Immature natural killer cell (primary cell): ENCODE data around the gene ADGRF5. TPM values are rescaled to one million over a fixed set of nuclear protein-coding genes. Genes with fewer than 3 reads are reported as not detected.

Source experiments
- DNase-seq, 3 donors: peaks; one replicate each; pipeline ENCODE4 v3.0.0; 2022; ENCODE audit warnings: mixed read lengths in 1 of 3
- H3K27ac Mint-ChIP-seq, 6 donors: one replicate each; pipeline ENCODE4 v1.8.0; 2020; ENCODE audit warnings: mixed read lengths in 6 of 6, mild to moderate bottlenecking in 5 of 6, inconsistent platforms in 4 of 6, moderate library complexity in 3 of 6
- H3K27me3 Mint-ChIP-seq, 3 donors: one replicate each; pipeline ENCODE4 v1.8.0; 2020 to 2021; ENCODE audit warnings: low read depth in 3 of 3, mild to moderate bottlenecking in 3 of 3, mixed read lengths in 3 of 3, moderate library complexity in 3 of 3, inconsistent platforms in 1 of 3
- H3K36me3 Mint-ChIP-seq, 3 donors: one replicate each; pipeline ENCODE4 v1.8.0; 2020; ENCODE audit warnings: mixed read lengths in 3 of 3, inconsistent platforms in 2 of 3, mild to moderate bottlenecking in 2 of 3
- H3K4me1 Mint-ChIP-seq, 2 donors: one replicate each; pipeline ENCODE4 v1.8.0; 2020; ENCODE audit warnings: inconsistent platforms in 2 of 2, mild to moderate bottlenecking in 2 of 2, mixed read lengths in 2 of 2, moderate library complexity in 1 of 2
- H3K4me3 Mint-ChIP-seq, 5 donors: one replicate each; pipeline ENCODE4 v1.8.0; 2020; ENCODE audit warnings: mild to moderate bottlenecking in 5 of 5, mixed read lengths in 5 of 5, inconsistent platforms in 3 of 5, moderate library complexity in 3 of 5
- H3K9me3 Mint-ChIP-seq, 6 donors: one replicate each; pipeline ENCODE4 v1.8.0; 2020; ENCODE audit warnings: mild to moderate bottlenecking in 6 of 6, mixed read lengths in 6 of 6, inconsistent platforms in 4 of 6, moderate library complexity in 3 of 6
- polyA plus RNA-seq, 3 donors: library from polyadenylated mRNA; unstranded; fragments of 300-500 nt; fragmentation: Illumina TruSeq; gene quantifications; one replicate each; pipeline ENCODE4 v1.2.3, GENCODE V29; 2021

Gene ADGRF5
- polyA plus RNA-seq, 3 donors from 2014 or later = not detected

DNA sequence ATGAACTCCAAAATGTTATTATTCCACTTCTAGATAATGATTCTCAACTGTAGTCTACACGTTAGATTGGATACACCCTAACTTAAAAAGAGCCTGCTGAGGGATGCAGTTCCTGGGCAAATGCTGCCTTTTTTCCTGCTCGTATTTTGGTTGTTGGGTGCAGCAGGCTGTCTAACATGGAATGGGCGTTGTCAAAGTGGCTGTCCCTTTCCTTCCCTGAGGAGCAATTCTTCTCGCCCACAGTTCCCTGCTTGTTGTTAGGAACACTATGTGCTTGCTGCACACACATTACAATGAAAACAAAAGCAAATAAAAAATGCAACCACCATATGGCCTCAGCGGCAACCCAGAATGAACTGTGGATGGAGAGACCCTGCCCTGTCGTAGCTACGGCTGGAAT, 1.7 kb upstream of the ADGRF5 start:
- H3K36me3 Mint-ChIP-seq = no peaks in the 10 kb centered on the region
- no peak overlapping the region for H3K27ac Mint-ChIP-seq
- no peak for DNase-seq
- H3K4me1 Mint-ChIP-seq = no peaks in the 10 kb centered on the region
- peaks cover 0 to 6% (median 3%) of the 10 kb centered on the region in 3 donors for H3K27me3 Mint-ChIP-seq
- H3K9me3 Mint-ChIP-seq = peaks cover 0 to 5% (median 0%) of the 10 kb centered on the region in 6 donors
- no peak overlapping the region for H3K4me3 Mint-ChIP-seq

DNA sequence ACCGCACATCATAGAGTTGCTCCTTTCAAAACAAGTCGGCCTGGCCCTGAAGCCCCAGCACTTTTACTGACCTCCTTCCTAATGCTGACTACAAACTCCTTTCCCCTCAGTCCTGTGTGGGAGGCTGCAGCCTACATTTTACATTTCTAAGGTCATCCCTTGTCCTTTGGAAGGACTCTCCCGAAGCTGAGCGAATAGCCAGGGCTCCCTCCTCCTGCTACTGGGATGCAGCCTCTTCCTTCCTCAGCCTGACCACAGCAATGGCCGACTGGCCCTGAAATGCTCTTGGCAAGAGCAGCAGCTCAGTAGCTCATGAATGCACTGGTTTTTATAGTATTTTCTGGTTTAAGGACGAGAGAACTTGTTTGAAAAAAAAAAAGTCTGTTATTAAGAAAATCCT, 679 bp downstream of the ADGRF5 start:
- H3K27me3 Mint-ChIP-seq = peaks cover 0 to 4% (median 0%) of the 10 kb centered on the region in 3 donors
- H3K4me3 Mint-ChIP-seq = no peak overlapping the region
- H3K4me1 Mint-ChIP-seq = no peaks in the 10 kb centered on the region
- DNase-seq = no peak
- peaks cover 0 to 4% (median 0%) of the 10 kb centered on the region in 6 donors for H3K9me3 Mint-ChIP-seq
- no peak overlapping the region for H3K27ac Mint-ChIP-seq
- H3K36me3 Mint-ChIP-seq = no peaks in the 10 kb centered on the region

DNA sequence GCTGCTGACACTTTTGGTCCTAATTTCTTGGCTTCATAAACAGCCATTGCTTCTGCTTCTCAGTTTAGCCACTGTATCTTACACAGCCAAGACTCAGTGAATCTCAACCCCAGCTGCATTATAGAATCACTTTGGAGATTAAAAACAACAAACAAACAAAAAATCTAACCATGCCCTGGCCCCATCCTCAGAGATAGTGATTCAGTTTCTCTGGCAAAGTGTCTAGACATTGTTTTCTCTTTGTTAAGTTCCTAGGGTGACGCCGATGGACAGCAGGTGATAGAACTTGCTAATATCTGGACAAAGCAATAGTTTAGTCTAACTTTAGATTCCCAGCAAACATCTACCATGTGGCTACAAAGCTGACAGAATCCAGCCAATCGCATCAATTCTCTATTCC, 2.9 kb downstream of the ADGRF5 start:
- Mint-ChIP-seq H3K27ac (no peak overlapping the region), H3K36me3 (no peaks in the 10 kb centered on the region), H3K9me3 (no peaks in the 10 kb centered on the region), H3K27me3 (peaks cover 0 to 4% (median 1%) of the 10 kb centered on the region in 3 donors), H3K4me3 (no peak overlapping the region), H3K4me1 (no peaks in the 10 kb centered on the region)
- DNase-seq = no peak

DNA sequence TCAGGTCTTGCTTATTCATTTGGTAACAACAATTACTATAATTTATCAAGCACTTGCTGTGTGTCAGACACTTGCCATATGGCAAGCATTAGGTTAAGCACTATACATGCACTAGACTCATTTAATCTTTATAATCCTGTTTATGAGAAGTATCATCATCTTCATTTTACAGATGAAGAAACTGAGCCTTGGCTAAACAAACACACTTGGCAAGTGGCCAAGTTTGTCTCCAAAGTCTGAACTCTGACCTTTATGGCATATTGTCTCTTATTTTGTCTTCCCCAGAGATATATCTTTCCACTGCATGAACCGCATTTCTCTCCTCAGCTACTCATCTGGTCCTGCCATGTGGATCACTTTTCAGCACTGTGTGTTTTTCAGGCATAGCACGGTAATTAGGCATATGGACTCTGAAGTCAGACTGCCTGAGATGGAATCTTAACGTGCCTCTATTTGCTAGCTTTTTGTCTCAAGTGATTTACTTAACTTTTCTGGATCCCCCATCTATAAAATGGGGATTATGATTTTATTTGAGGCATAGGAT, 4.7 kb downstream of the ADGRF5 start:
- H3K9me3 Mint-ChIP-seq = no peaks in the 10 kb centered on the region
- no peaks in the 10 kb centered on the region for H3K36me3 Mint-ChIP-seq
- peaks cover 0 to 4% (median 1%) of the 10 kb centered on the region in 3 donors for H3K27me3 Mint-ChIP-seq
- DNase-seq = no peak
- no peak overlapping the region for H3K27ac Mint-ChIP-seq
- no peak overlapping the region for H3K4me3 Mint-ChIP-seq
- H3K4me1 Mint-ChIP-seq = no peaks in the 10 kb centered on the region

DNA sequence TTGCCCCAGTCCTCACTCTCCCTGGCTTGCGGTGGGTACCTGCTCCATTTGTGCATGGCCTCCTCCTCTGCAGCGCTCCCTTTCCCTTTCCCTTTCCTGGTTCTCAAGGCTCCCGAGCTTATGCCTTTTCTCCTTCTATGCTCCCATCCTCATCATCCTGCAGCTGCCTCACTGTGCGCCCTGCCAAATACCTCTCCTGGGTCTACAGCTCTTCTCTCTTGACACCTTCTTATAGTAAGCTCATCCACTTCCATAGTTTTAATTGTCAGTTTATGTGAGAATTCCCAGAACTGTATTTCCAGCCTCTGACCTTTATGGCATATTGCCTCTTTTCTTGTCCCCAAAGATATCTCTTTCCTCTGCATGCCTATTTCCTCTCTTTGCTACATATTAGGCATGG, 5.9 kb downstream of the ADGRF5 start:
- DNase-seq = no peak
- no peaks in the 10 kb centered on the region for H3K36me3 Mint-ChIP-seq
- H3K4me3 Mint-ChIP-seq = no peak overlapping the region
- H3K27me3 Mint-ChIP-seq = peaks cover 0 to 4% (median 1%) of the 10 kb centered on the region in 3 donors
- H3K27ac Mint-ChIP-seq = no peak overlapping the region
- H3K9me3 Mint-ChIP-seq = no peaks in the 10 kb centered on the region
- H3K4me1 Mint-ChIP-seq = no peaks in the 10 kb centered on the region

DNA sequence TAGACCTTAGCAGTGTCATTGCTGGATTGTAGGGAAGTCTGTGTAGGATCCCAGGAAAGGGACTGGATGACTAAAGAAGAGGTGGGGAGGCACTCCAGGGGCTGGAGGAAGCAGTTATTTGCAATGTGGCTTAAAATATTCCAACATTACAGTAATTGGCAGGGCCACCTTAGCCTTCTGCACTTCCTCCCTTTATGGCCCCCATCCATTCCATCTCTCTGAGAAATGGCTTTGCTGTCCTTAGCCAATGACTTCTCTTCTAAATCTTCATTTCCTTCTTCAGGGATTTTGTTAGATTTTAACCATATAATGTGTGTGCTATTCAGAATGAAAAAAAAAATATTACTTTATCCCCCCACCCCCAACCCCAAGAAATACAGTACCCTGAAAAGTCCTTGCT, 6.4 kb downstream of the ADGRF5 start:
- H3K9me3 Mint-ChIP-seq = no peaks in the 10 kb centered on the region
- peaks cover 0 to 4% (median 1%) of the 10 kb centered on the region in 3 donors for H3K27me3 Mint-ChIP-seq
- no peaks in the 10 kb centered on the region for H3K36me3 Mint-ChIP-seq
- H3K4me1 Mint-ChIP-seq = no peaks in the 10 kb centered on the region
- no peak overlapping the region for H3K4me3 Mint-ChIP-seq
- DNase-seq = no peak
- H3K27ac Mint-ChIP-seq = no peak overlapping the region

DNA sequence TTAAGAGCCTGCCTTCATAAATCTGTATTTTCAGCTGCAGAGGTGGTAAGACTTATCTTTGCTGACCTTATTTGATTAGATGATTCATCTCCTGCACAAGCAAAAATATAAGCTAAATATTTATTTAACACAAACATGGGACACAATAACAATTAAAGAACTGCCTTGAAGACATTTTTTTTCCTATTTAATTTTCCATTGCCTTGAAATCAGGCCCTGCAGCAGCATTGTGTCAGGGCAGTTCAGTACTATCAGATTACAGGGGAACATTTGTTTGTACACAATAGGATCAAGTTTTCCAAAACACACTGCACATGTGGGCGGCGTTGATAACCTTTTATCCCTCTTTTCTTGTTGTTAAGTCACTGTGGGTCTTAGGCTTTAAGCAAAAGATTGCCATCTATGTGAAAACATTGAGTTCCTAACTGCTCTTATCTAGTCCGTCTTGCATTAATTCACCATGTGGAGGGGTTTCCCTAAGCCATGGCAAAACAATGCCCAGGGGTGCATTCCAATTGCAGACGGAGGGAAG, 7.4 kb downstream of the ADGRF5 start:
- H3K27ac Mint-ChIP-seq = no peak overlapping the region

DNA sequence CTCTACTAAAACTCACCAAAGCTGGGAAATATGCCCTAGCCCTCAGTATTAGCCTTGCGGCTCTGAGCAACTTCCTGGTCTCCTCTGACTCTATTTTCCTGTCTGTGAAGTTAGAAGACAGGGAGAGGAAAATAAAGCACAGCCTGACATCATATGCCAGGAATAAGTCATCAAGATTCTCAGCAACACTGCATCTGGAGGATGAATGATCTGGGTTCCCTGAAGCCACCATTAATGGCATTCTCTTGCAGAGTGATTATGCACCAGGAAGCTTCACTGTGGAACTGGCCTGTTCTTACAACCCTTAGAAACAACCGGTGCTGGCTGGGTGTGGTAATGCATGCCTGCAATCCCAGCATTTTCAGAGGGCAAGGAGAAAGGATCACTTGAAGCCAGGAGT, 12.4 kb downstream of the ADGRF5 start:
- Mint-ChIP-seq H3K27me3 (peaks cover 0 to 2% (median 1%) of the 10 kb centered on the region in 3 donors), H3K27ac (no peak overlapping the region), H3K36me3 (no peaks in the 10 kb centered on the region), H3K4me3 (no peak overlapping the region), H3K9me3 (no peaks in the 10 kb centered on the region), H3K4me1 (no peaks in the 10 kb centered on the region)
- DNase-seq = no peak

More for the DNA sequence above, 7.4 kb downstream of the ADGRF5 start:
- Mint-ChIP-seq H3K36me3 (no peaks in the 10 kb centered on the region), H3K9me3 (no peaks in the 10 kb centered on the region), H3K4me3 (no peak overlapping the region), H3K4me1 (no peaks in the 10 kb centered on the region), H3K27me3 (peaks cover 0 to 4% (median 1%) of the 10 kb centered on the region in 3 donors)
- DNase-seq = no peak

DNA sequence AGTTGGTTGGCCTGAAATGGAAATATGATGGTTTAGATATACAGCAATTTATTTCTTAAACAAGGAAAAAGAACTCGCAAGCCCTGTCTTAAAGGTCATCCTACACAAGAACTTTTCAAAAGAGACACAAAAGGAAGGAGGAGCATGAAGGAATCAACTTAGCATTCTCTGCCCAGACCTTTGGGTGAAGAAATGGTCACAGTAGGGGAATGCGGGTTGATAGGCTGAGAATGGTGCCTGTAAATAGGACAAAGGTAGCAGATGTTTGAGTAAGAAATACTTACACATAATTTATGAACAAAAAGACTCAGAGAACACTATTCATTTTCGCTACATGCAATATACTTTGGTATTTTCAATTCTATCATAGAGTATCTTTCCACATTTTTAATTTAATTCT, 15.0 kb downstream of the ADGRF5 start:
- DNase-seq = no peak
- no peaks in the 10 kb centered on the region for H3K36me3 Mint-ChIP-seq
- H3K27me3 Mint-ChIP-seq = peaks cover 0 to 3% (median 2%) of the 10 kb centered on the region in 3 donors
- no peak overlapping the region for H3K27ac Mint-ChIP-seq
- H3K4me3 Mint-ChIP-seq = no peak overlapping the region
- H3K9me3 Mint-ChIP-seq = no peaks in the 10 kb centered on the region
- H3K4me1 Mint-ChIP-seq = no peaks in the 10 kb centered on the region

DNA sequence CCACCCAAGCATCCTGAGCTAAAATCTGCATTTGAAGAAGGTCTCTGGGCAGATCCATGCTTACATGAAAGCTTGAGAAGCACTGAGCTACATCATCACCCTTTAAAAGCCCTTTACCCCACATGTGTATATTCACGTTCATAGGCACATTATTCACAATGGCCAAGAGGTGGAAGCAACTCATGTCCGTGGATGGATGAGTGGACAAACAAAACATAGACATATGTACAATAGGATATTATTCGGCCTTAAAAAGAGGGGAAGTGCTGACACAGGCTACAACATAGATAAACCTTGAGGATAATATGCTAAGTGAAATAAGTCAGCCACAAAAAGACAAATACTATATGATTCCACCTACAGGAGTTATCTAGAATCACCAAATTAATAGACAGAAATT, 17.6 kb downstream of the ADGRF5 start:
- peaks cover 0 to 3% (median 2%) of the 10 kb centered on the region in 3 donors for H3K27me3 Mint-ChIP-seq
- no peaks in the 10 kb centered on the region for H3K9me3 Mint-ChIP-seq

DNA sequence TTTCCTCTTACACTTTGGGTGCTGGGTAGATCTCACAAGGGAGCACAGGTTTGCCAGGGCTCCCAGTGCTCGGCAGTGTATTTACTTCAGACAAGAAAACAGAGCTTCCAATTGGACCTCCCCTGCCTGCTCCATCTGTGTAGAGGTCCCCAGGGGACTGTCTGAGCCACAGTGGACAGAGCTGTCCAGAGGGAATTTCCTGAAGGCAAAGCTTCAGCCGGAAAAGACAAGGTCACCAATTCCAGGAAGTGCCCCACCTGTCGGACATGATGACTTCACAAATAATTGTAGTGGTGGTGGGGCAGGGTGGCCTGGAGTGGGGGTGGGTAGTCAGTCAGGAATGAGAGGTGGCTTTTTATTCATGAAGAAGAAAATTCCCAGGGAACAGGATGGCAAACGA, 18.6 kb downstream of the ADGRF5 start:
- no peaks in the 10 kb centered on the region for H3K9me3 Mint-ChIP-seq
- no peaks in the 10 kb centered on the region for H3K4me1 Mint-ChIP-seq
- DNase-seq = no peak
- H3K36me3 Mint-ChIP-seq = no peaks in the 10 kb centered on the region
- H3K27me3 Mint-ChIP-seq = peaks cover 0 to 3% (median 2%) of the 10 kb centered on the region in 3 donors
- no peak overlapping the region for H3K4me3 Mint-ChIP-seq
- no peak overlapping the region for H3K27ac Mint-ChIP-seq

More for the DNA sequence above, 17.6 kb downstream of the ADGRF5 start:
- Mint-ChIP-seq H3K4me1 (no peaks in the 10 kb centered on the region), H3K36me3 (no peaks in the 10 kb centered on the region), H3K4me3 (no peak overlapping the region), H3K27ac (no peak overlapping the region)
- no peak for DNase-seq

DNA sequence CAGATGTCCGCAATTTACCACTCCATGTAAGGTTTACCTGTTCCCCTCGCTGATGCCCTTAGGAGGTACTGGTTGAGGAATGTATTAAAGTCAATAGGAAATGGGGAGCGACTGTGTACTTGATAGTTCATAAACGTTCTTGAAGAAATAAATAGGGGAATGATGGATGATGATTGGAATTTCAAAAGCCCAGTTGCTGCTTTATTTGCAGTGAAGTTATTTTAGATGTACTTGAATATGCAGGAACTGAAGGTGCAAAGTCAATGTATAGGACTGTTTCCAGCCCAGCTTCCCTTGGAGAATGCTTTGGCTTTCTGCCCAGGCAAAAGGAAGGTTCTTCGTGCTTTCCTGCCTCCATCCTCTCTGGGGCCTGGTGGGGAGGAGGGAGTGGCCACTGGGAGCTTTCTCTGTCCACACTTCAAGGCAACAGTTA, 19.8 kb downstream of the ADGRF5 start:
- Mint-ChIP-seq H3K36me3 (no peaks in the 10 kb centered on the region), H3K4me3 (no peak overlapping the region), H3K27me3 (peaks cover 2 to 3% (median 2%) of the 10 kb centered on the region in 3 donors), H3K27ac (no peak overlapping the region), H3K4me1 (no peaks in the 10 kb centered on the region), H3K9me3 (no peaks in the 10 kb centered on the region)
- DNase-seq = no peak

DNA sequence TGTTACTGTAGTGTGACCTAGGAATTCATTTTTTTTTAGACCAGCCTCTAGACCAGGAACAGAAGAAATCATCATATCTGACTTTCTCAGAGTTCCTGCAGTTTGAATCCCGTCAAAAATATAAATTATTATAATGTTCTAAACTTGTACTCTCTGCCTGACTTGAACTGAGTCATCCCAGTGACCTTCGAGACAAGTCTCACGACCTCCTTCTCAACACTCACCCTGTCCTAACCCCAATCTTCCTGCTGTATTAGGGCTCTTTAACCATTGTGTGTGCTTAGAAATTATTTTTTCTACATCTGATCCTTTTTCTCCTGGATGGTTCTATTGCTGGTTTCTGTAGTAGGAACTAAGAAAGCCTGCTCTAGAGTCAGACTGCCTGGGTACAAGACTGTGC, 21.5 kb downstream of the ADGRF5 start:
- Mint-ChIP-seq H3K4me3 (no peak overlapping the region), H3K27me3 (peaks cover 2% of the 10 kb centered on the region in 3 donors), H3K36me3 (no peaks in the 10 kb centered on the region), H3K4me1 (no peaks in the 10 kb centered on the region), H3K27ac (no peak overlapping the region), H3K9me3 (no peaks in the 10 kb centered on the region)
- DNase-seq = no peak

DNA sequence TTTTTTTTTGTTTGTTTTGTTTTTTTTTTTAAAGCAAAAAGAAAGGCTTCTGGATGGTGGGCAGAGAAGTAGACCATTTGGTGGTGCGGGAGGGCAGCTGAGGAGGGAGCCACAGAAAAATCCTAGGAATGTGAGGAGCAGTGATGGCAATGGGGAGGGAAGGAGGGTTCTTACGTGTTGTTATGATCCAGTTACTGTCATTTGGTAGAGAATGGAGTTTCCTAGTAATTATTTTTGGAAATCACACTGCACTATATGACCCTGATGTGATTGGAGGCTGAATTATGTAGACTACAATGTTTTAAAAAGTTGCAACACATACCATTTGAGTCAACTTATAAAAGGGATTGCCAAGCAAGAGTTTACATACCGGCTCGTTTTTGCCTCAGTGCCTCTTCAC, 22.1 kb downstream of the ADGRF5 start:
- Mint-ChIP-seq H3K9me3 (no peaks in the 10 kb centered on the region), H3K4me1 (no peaks in the 10 kb centered on the region), H3K4me3 (no peak overlapping the region), H3K36me3 (no peaks in the 10 kb centered on the region), H3K27me3 (peaks cover 2% of the 10 kb centered on the region in 3 donors), H3K27ac (no peak overlapping the region)
- DNase-seq = no peak

DNA sequence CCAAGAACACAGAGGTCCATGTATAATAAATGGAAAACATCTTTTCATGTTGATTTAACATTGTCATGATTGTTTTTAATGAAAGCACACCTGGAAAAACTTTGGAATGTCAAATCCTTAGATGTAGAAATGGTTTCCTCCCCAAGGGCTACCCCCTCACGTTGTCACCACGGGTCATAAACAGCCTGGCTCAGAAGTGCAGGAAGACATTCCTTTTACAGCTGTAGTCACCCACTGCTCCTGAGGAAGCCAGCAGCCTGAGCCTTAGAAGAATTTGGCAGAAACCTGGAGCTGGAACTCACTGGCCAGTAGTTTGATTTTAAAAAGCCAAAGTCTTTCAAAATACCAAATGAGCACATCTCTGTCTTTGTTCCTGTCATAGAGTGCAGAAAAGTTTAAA, 23.7 kb downstream of the ADGRF5 start:
- Mint-ChIP-seq H3K4me1 (no peaks in the 10 kb centered on the region), H3K9me3 (no peaks in the 10 kb centered on the region), H3K27ac (no peak overlapping the region), H3K27me3 (peaks cover 0 to 2% (median 2%) of the 10 kb centered on the region in 3 donors), H3K36me3 (no peaks in the 10 kb centered on the region), H3K4me3 (no peak overlapping the region)
- no peak for DNase-seq
